HG03108 (cell line): ENCODE data around the gene EED.
"Not testable (repeated sequence)": the region's sequence is repeated elsewhere in the genome, so short reads cannot be mapped to it uniquely, and the experiment has no call there.

Source experiments
- ATAC-seq: cut with Tn5 transposase; IDR thresholded peaks from one replicate; pipeline ENCODE4 v1.9.1; 2021; ENCODE audit warnings: moderate library complexity; ENCODE audit not compliant: unreplicated experiment

EED gene

GRCh38 chr11:86218125-86219084 is 26.1 kb upstream of the EED start:
- ATAC-seq, result peak; percentile 40

- ATAC-seq, result peak; percentile 61
Measured at GRCh38 chr11:86219311-86220193, 25.0 kb upstream of the EED start.

GRCh38 chr11:86220653-86221052 is 23.9 kb upstream of the EED start:
- no peak for ATAC-seq

GRCh38 chr11:86222081-86222480 is 22.5 kb upstream of the EED start:
- ATAC-seq, result no peak

- ATAC-seq, result not testable (repeated sequence)
Measured at GRCh38 chr11:86224575-86224974, 20.0 kb upstream of the EED start.

GRCh38 chr11:86225344-86225743 is 19.2 kb upstream of the EED start:
- not testable (repeated sequence) for ATAC-seq

GRCh38 chr11:86228269-86229038 is 16.1 kb upstream of the EED start:
- no peak for ATAC-seq

GRCh38 chr11:86229039-86229330 is 15.6 kb upstream of the EED start:
- ATAC-seq, result not testable (repeated sequence)

GRCh38 chr11:86230179-86230804 is 14.3 kb upstream of the EED start:
- no peak for ATAC-seq

- no peak for ATAC-seq
Measured at GRCh38 chr11:86230921-86231434, 13.6 kb upstream of the EED start.

GRCh38 chr11:86232556-86232955 is 12.0 kb upstream of the EED start:
- no peak for ATAC-seq

- ATAC-seq, result no peak
Measured at GRCh38 chr11:86234831-86235461, 9.6 kb upstream of the EED start.

- ATAC-seq, result no peak
Measured at GRCh38 chr11:86237267-86237804, 7.2 kb upstream of the EED start.

- ATAC-seq, result no peak
Measured at GRCh38 chr11:86240164-86240563, 4.4 kb upstream of the EED start.

- ATAC-seq, result no peak
Measured at GRCh38 chr11:86241956-86242535, 2.5 kb upstream of the EED start.

- no peak for ATAC-seq
Measured at GRCh38 chr11:86243396-86243795, 1.2 kb upstream of the EED start.

- ATAC-seq, result peak; percentile 60
Measured at GRCh38 chr11:86244063-86244521, 461 bp upstream of the EED start.

GRCh38 chr11:86245369-86246292 is 1.1 kb downstream of the EED start:
- ATAC-seq, result peak; percentile 1
